Ascending aorta (tissue), 2 donors: ENCODE data around the gene OR3A1. TPM values are rescaled to one million over a fixed set of nuclear protein-coding genes. Genes with fewer than 3 reads are reported as not detected.
"Not testable (repeated sequence)": the region's sequence is repeated elsewhere in the genome, so short reads cannot be mapped to it uniquely, and the experiment has no call there.

ENCODE experiments used
- DNase-seq, 2 donors: peaks; one replicate each; pipeline ENCODE4 v3.0.0-alpha.2; 2019; ENCODE audit warnings: low spot score in 2 of 2
- H3K27ac ChIP-seq, 2 donors: fragments of 200-600 bp; sonication (generic); one replicate each; pipeline ENCODE4 v1.5.1; 2016 to 2017; ENCODE audit warnings: mild to moderate bottlenecking in 1 of 2
- H3K27me3 ChIP-seq: fragments of 200-600 bp; sonication (generic); one replicate; pipeline ENCODE4 v1.5.1; 2017
- H3K36me3 ChIP-seq, 2 donors: fragments of 200-600 bp; sonication (generic); one replicate each; pipeline ENCODE4 v1.5.1; 2016
- H3K4me1 ChIP-seq, 2 donors: fragments of 200-600 bp; sonication (generic); one replicate each; pipeline ENCODE4 v1.5.1; 2016 to 2017; ENCODE audit warnings: mild to moderate bottlenecking in 1 of 2
- H3K4me3 ChIP-seq, 2 donors: fragments of 200-600 bp; sonication (generic); one replicate each; pipeline ENCODE4 v1.5.1; 2016 to 2017; ENCODE audit warnings: mild to moderate bottlenecking in 1 of 2
- H3K9me3 ChIP-seq, 2 donors: fragments of 200-600 bp; sonication (generic); one replicate each; pipeline ENCODE4 v1.5.1; 2016
- CTCF ChIP-seq, 3 experiments: fragments of 200-600 bp in 2 of 3; fragments of 450-650 bp in 1 of 3; sonication (generic) in 2 of 3; IDR thresholded peaks; one replicate each; pipeline ENCODE4 v1.5.1; 2016 to 2019; ENCODE audit warnings: antibody characterized with exemption in 3 of 3, mild to moderate bottlenecking in 1 of 3, moderate library complexity in 1 of 3
- intact Hi-C: fragments of 100-400 bp; cut with DNase I; formaldehyde crosslinking; loops from one replicate; pipeline ENCODE4 v1.15.1; 2023
- total RNA-seq: library from RNA; depleted of rRNA; stranded (reverse); fragments of >200 nt; gene quantifications from one replicate; pipeline ENCODE4 v1.1.0, GENCODE V29; 2016

OR3A1 gene
- total RNA-seq, 1 donor from 2014 or later, result not detected

GRCh38 chr17:3260163-3260562 lies 38.0 kb downstream of the OR3A1 start:
- no peak for TF ChIP-seq CTCF (IDR thresholded peaks at IDR 0.05)
- Histone ChIP-seq H3K27me3 (no peaks in the 10 kb centered on the region), H3K4me3 (no peak overlapping the region), H3K4me1 (no peaks in the 10 kb centered on the region), H3K36me3 (no peaks in the 10 kb centered on the region), H3K27ac (no peak overlapping the region), H3K9me3 (no peaks in the 10 kb centered on the region)
- DNase-seq, result no peak
- intact Hi-C loops, result no loop called here

GRCh38 chr17:3256575-3256974 lies 41.6 kb downstream of the OR3A1 start:
- H3K36me3 ChIP-seq, result no peaks in the 10 kb centered on the region
- H3K9me3 ChIP-seq, result no peaks in the 10 kb centered on the region
- no peak overlapping the region for H3K4me3 ChIP-seq
- H3K27ac ChIP-seq, result no peak overlapping the region
- no peak for TF ChIP-seq CTCF (IDR thresholded peaks at IDR 0.05)
- no peaks in the 10 kb centered on the region for H3K4me1 ChIP-seq
- H3K27me3 ChIP-seq, result no peaks in the 10 kb centered on the region
- DNase-seq, result no peak
- intact Hi-C loops, result no loop called here

GRCh38 chr17:3249013-3249412 lies 49.1 kb downstream of the OR3A1 start:
- H3K27ac ChIP-seq, H3K4me3 ChIP-seq, H3K36me3 ChIP-seq, H3K9me3 ChIP-seq, H3K27me3 ChIP-seq, H3K4me1 ChIP-seq, intact Hi-C loops, DNase-seq: not testable (repeated sequence)

GRCh38 chr17:3244841-3245240 lies 53.3 kb downstream of the OR3A1 start:
- DNase-seq, H3K4me3 ChIP-seq, H3K36me3 ChIP-seq, H3K27ac ChIP-seq, H3K9me3 ChIP-seq, H3K27me3 ChIP-seq, intact Hi-C loops, H3K4me1 ChIP-seq: not testable (repeated sequence)

GRCh38 chr17:3241044-3241443 lies 57.1 kb downstream of the OR3A1 start:
- H3K27ac ChIP-seq, DNase-seq, H3K36me3 ChIP-seq, intact Hi-C loops, H3K9me3 ChIP-seq, H3K27me3 ChIP-seq, H3K4me1 ChIP-seq, H3K4me3 ChIP-seq: not testable (repeated sequence)

Other genes starting within 250 kb of the OR3A1 start
- not detected for gene OR1D5, start 234.8 kb downstream of the OR3A1 start, total RNA-seq
- gene OR1D2, start 193.9 kb downstream of the OR3A1 start, total RNA-seq, result not detected
- not detected for gene OR1G1, start 170.8 kb downstream of the OR3A1 start, total RNA-seq
- not detected for gene OR1A2, start 100.8 kb downstream of the OR3A1 start, total RNA-seq
- not detected for gene OR1A1, start 90.7 kb downstream of the OR3A1 start, total RNA-seq
- gene OR3A2, start 87.9 kb upstream of the OR3A1 start, total RNA-seq, result not detected
- gene OR1E1, start 100.0 kb upstream of the OR3A1 start, total RNA-seq, result not detected
- gene OR3A3, start 113.0 kb upstream of the OR3A1 start, total RNA-seq, result not detected
- not detected for gene OR1E2, start 135.5 kb upstream of the OR3A1 start, total RNA-seq
- gene SPATA22, start 173.5 kb upstream of the OR3A1 start, total RNA-seq, result not detected
- gene ASPA, start 177.6 kb upstream of the OR3A1 start, total RNA-seq, result 0.11 TPM